GM19324 (cell line): ENCODE measurements around the gene AMIGO1.

Experiments
- ATAC-seq: cut with Tn5 transposase; IDR thresholded peaks from one replicate; pipeline ENCODE4 v1.9.1; 2021; ENCODE audit warnings: mild to moderate bottlenecking, moderate library complexity; ENCODE audit not compliant: unreplicated experiment, low FRiP score

The AMIGO1 gene

GRCh38 chr1:109532365-109533136, 23.0 kb upstream of the AMIGO1 start:
- peak; percentile 40 for ATAC-seq

- ATAC-seq = no peak
These were observed 22.4 kb upstream of the AMIGO1 start for GRCh38 chr1:109531826-109532364.

GRCh38 chr1:109531380-109531779, 21.9 kb upstream of the AMIGO1 start:
- ATAC-seq = no peak

- no peak for ATAC-seq
These were observed 21.0 kb upstream of the AMIGO1 start for GRCh38 chr1:109530457-109531087.

- ATAC-seq = no peak
These were observed 20.4 kb upstream of the AMIGO1 start for GRCh38 chr1:109529881-109530456.

- no peak for ATAC-seq
These were observed 19.2 kb upstream of the AMIGO1 start for GRCh38 chr1:109528712-109529111.

GRCh38 chr1:109527846-109528695, 18.5 kb upstream of the AMIGO1 start:
- ATAC-seq = no peak

- no peak for ATAC-seq
These were observed 17.7 kb upstream of the AMIGO1 start for GRCh38 chr1:109527098-109527811.

GRCh38 chr1:109523706-109524105, 14.2 kb upstream of the AMIGO1 start:
- no peak for ATAC-seq

- ATAC-seq = no peak
These were observed 12.5 kb upstream of the AMIGO1 start for GRCh38 chr1:109522026-109522425.

GRCh38 chr1:109521002-109521951, 11.8 kb upstream of the AMIGO1 start:
- no peak for ATAC-seq

GRCh38 chr1:109517337-109517736, 7.8 kb upstream of the AMIGO1 start:
- no peak for ATAC-seq

GRCh38 chr1:109516872-109517271, 7.3 kb upstream of the AMIGO1 start:
- no peak for ATAC-seq

- no peak for ATAC-seq
These were observed 5.3 kb upstream of the AMIGO1 start for GRCh38 chr1:109514846-109515245.

- no peak for ATAC-seq
These were observed 3.7 kb upstream of the AMIGO1 start for GRCh38 chr1:109513110-109513710.

- ATAC-seq = no peak
These were observed 703 bp downstream of the AMIGO1 start for GRCh38 chr1:109508873-109509175.

- no peak for ATAC-seq
These were observed 1.3 kb downstream of the AMIGO1 start for GRCh38 chr1:109508001-109508872.

- no peak for ATAC-seq
These were observed 4.6 kb downstream of the AMIGO1 start for GRCh38 chr1:109504974-109505373.
